Transverse colon (tissue), 4 donors: Measurements from ENCODE around the gene SPG7.

ENCODE experiments used
- POLR2A ChIP-seq: fragments of 450-650 bp; IDR thresholded peaks from one replicate; pipeline ENCODE4 v1.6.1; 2016; ENCODE audit warnings: antibody characterized with exemption, mild to moderate bottlenecking, moderate library complexity
- POLR2AphosphoS5 ChIP-seq, 3 donors: sonication (generic); formaldehyde crosslinking; IDR thresholded peaks; one replicate each; pipeline ENCODE4 v1.6.1; 2016; ENCODE audit warnings: antibody characterized with exemption in 3 of 3
- TF ChIP-seq, protein P1 (sequence below), 5 experiments: fragments of 200-600 bp in 3 of 5; fragments of 450-650 bp in 2 of 5; sonication (generic) in 3 of 5; IDR thresholded peaks; 1 replicate in 2 of 5; 2 replicates in 3 of 5; pipeline ENCODE4 v1.5.1; 2016 to 2017; ENCODE audit warnings: antibody characterized with exemption in 5 of 5, inconsistent platforms in 3 of 5, mild to moderate bottlenecking in 2 of 5, moderate library complexity in 1 of 5

DNA sequence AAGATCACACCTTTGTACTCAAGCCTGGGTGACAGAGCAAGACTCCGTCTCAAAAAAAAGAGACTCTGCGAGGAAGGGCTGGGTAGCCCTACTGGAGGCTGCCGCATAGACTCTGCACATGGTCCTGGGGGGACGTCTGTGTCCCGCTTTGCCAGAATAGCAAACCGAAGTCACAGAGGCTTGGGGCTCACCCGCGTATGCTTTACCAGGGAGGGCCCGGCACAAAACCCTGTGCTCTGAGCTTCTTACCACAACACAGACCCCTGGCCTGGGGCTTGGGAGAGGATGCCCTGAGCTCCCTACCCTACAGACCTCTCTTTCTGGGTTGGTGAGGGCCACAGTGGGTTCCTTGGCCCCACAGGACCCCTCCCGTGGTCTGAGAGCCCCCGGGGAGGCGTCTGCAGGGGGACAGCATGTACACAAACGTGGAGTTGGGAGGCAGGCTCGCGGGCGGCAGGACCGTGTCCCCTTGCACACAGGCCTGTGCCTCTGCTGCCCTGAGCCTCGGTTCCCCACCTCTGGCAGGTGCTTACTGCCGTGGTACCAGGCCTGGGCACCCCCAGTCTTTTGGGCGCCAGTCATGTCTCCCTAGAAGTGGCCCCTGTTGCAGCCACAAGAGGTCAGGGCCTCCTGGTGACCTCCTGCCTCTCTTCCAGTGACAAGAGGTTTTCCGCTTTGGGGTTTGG is 81.2 kb downstream of the SPG7 start:
- TF ChIP-seq POLR2A (no peak), POLR2AphosphoS5 (IDR thresholded peaks at IDR 0.05) (no peak)
- TF ChIP-seq, protein P1, sequence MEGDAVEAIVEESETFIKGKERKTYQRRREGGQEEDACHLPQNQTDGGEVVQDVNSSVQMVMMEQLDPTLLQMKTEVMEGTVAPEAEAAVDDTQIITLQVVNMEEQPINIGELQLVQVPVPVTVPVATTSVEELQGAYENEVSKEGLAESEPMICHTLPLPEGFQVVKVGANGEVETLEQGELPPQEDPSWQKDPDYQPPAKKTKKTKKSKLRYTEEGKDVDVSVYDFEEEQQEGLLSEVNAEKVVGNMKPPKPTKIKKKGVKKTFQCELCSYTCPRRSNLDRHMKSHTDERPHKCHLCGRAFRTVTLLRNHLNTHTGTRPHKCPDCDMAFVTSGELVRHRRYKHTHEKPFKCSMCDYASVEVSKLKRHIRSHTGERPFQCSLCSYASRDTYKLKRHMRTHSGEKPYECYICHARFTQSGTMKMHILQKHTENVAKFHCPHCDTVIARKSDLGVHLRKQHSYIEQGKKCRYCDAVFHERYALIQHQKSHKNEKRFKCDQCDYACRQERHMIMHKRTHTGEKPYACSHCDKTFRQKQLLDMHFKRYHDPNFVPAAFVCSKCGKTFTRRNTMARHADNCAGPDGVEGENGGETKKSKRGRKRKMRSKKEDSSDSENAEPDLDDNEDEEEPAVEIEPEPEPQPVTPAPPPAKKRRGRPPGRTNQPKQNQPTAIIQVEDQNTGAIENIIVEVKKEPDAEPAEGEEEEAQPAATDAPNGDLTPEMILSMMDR (IDR thresholded peaks at IDR 0.05), result no peak
